Measurements from ENCODE around the gene KLK3. TPM values are rescaled to one million over a fixed set of nuclear protein-coding genes. Genes with fewer than 3 reads are reported as not detected.
A peak's percentile ranks its signal among the peaks of the same experiment; 100 is the strongest.
"Not testable (repeated sequence)": the region's sequence is repeated elsewhere in the genome, so short reads cannot be mapped to it uniquely, and the experiment has no call there.

Gene KLK3
- total and polyA plus RNA-seq, 8 donors: 0.05 to 0.27 TPM; not detected in 6

GRCh38 chr19:50890422-50891252, 35.9 kb downstream of the KLK3 start:
- H3K36me3 ChIP-seq: no peaks in the 10 kb centered on the region
- intact Hi-C loops (cut with DNase I): no loop called here
- no peak overlapping the region for H3K27ac ChIP-seq
- 52 to 59% methylated on average over 5 of the region's 5 CpGs for WGBS, 2 donors
- FAIRE-seq (no peak), ATAC-seq (no peak), DNase-seq (no peak)
- no peaks in the 10 kb centered on the region for H3K27me3 ChIP-seq
- TF ChIP-seq CTCF (IDR thresholded peaks at IDR 0.05): no peak
- no peaks in the 10 kb centered on the region for H3K9me3 ChIP-seq
- H3K4me3 ChIP-seq: no peak overlapping the region
- H3K4me1 ChIP-seq: no peaks in the 10 kb centered on the region

GRCh38 chr19:50891253-50891625, 36.5 kb downstream of the KLK3 start:
- TF ChIP-seq CTCF (IDR thresholded peaks at IDR 0.05): no peak
- FAIRE-seq (no peak), ATAC-seq (no peak), DNase-seq (no peak)
- 76 to 86% methylated on average over 5 of the region's 5 CpGs for WGBS, 2 donors
- no peak overlapping the region for H3K27ac ChIP-seq
- no peaks in the 10 kb centered on the region for H3K9me3 ChIP-seq
- H3K4me1 ChIP-seq: no peaks in the 10 kb centered on the region
- no peaks in the 10 kb centered on the region for H3K27me3 ChIP-seq
- intact Hi-C loops (cut with DNase I): no loop called here
- H3K36me3 ChIP-seq: no peaks in the 10 kb centered on the region
- H3K4me3 ChIP-seq: no peak overlapping the region

- Histone ChIP-seq H3K4me3 (no peak overlapping the region), H3K36me3 (no peaks in the 10 kb centered on the region), H3K9me3 (no peaks in the 10 kb centered on the region), H3K27ac (no peak overlapping the region), H3K27me3 (no peaks in the 10 kb centered on the region), H3K4me1 (no peaks in the 10 kb centered on the region)
- FAIRE-seq: no peak
- WGBS, 2 donors: 85 to 86% methylated on average over 18 of the region's 18 CpGs
- no peak for DNase-seq
- intact Hi-C loops (cut with DNase I): no loop called here
- peak in 1 of 4 donors; percentile 39 for ATAC-seq
- no peak for TF ChIP-seq CTCF (IDR thresholded peaks at IDR 0.05)
These were observed 38.5 kb downstream of the KLK3 start for GRCh38 chr19:50893047-50893736.

GRCh38 chr19:50894478-50895356, 40.0 kb downstream of the KLK3 start:
- FAIRE-seq: no peak
- H3K9me3 ChIP-seq: no peaks in the 10 kb centered on the region
- WGBS, 2 donors: 51 to 57% methylated on average over 10 of the region's 10 CpGs
- intact Hi-C loops (cut with DNase I): no loop called here
- H3K4me1 ChIP-seq: no peaks in the 10 kb centered on the region
- no peaks in the 10 kb centered on the region for H3K27me3 ChIP-seq
- no peak for DNase-seq
- ATAC-seq: no peak
- H3K27ac ChIP-seq: no peak overlapping the region
- no peak overlapping the region for H3K4me3 ChIP-seq
- no peaks in the 10 kb centered on the region for H3K36me3 ChIP-seq
- no peak for TF ChIP-seq CTCF (IDR thresholded peaks at IDR 0.05)

- FAIRE-seq; DNase-seq; H3K27ac ChIP-seq; H3K4me3 ChIP-seq; H3K9me3 ChIP-seq; H3K4me1 ChIP-seq; H3K36me3 ChIP-seq; intact Hi-C loops (cut with DNase I); H3K27me3 ChIP-seq: not testable (repeated sequence)
- ATAC-seq: peak in 1 of 4 donors; percentile 10
- 65 to 74% methylated on average over 9 of the region's 9 CpGs for WGBS, 2 donors
These were observed 41.4 kb downstream of the KLK3 start for GRCh38 chr19:50896089-50896590.

Measured in pancreas (tissue), 10 donors.